ENCODE results near the gene MAP3K8.

- TF ChIP-seq, protein P1, sequence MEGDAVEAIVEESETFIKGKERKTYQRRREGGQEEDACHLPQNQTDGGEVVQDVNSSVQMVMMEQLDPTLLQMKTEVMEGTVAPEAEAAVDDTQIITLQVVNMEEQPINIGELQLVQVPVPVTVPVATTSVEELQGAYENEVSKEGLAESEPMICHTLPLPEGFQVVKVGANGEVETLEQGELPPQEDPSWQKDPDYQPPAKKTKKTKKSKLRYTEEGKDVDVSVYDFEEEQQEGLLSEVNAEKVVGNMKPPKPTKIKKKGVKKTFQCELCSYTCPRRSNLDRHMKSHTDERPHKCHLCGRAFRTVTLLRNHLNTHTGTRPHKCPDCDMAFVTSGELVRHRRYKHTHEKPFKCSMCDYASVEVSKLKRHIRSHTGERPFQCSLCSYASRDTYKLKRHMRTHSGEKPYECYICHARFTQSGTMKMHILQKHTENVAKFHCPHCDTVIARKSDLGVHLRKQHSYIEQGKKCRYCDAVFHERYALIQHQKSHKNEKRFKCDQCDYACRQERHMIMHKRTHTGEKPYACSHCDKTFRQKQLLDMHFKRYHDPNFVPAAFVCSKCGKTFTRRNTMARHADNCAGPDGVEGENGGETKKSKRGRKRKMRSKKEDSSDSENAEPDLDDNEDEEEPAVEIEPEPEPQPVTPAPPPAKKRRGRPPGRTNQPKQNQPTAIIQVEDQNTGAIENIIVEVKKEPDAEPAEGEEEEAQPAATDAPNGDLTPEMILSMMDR (IDR thresholded peaks at IDR 0.05): no peak
- TF ChIP-seq POLR2AphosphoS5 (IDR thresholded peaks at IDR 0.05) (no peak), POLR2A (IDR thresholded peaks at IDR 0.05) (no peak), EP300 (IDR thresholded peaks at IDR 0.05) (no peak)
Observed at GRCh38 chr10:30387646-30388243, 46.2 kb upstream of the MAP3K8 start.

All from stomach (tissue), 4 donors.